ENCODE results near the gene PRKAR2A. TPM values are rescaled to one million over a fixed set of nuclear protein-coding genes. Genes with fewer than 3 reads are reported as not detected.
A peak's percentile ranks its signal among the peaks of the same experiment; 100 is the strongest.

PRKAR2A gene
- total and polyA plus RNA-seq, 9 of the 15 experiments (the other 6 are each of a cell fraction or from before 2014, with no cell fraction given), result 15.9 to 84.5 (median 37.6) TPM

DNA sequence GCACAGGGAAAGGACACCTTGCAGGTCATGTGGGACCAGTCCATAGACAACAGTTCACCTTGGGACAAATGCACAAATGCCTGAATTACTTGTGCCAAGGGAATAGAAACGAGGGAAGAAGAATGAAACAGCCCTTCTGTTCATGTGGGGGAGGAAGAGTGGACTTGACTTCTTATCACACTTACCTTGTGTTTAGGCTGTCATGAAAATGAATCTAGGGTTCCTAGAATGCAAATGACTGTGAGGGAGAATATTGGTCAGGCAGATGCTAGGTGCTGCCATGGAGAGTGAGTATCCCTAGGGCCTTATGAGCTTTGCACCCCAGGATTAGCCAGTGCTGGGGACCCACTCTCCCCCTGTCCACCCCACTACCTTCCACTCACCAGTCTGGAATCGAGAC, 11.0 kb upstream of the PRKAR2A start:
- TF ChIP-seq GABPB2 (CRISPR knock-in tag; conservative IDR thresholded peaks at IDR 0.05) (no peak), CBFA2T3 (IDR thresholded peaks at IDR 0.05) (peak; percentile 63), TAL1 (IDR thresholded peaks at IDR 0.05) (peak; percentile 36; the same call in 1 of the 2 replicates), ARID1B (IDR thresholded peaks at IDR 0.05) (peak; percentile 69), STAT5A (IDR thresholded peaks at IDR 0.05; ENCODE audit: borderline replicate concordance, low read length) (peak; percentile 54), TCF3 (CRISPR knock-in tag; IDR thresholded peaks at IDR 0.05) (peak; percentile 62), SMARCE1 (IDR thresholded peaks at IDR 0.05) (0 out of 2 replicates have a peak, but pooled peaks have one; percentile 48), MEIS2 (IDR thresholded peaks at IDR 0.05; ENCODE audit: partially characterized antibody) (peak; percentile 77)
- TF ChIP-seq, protein P1, sequence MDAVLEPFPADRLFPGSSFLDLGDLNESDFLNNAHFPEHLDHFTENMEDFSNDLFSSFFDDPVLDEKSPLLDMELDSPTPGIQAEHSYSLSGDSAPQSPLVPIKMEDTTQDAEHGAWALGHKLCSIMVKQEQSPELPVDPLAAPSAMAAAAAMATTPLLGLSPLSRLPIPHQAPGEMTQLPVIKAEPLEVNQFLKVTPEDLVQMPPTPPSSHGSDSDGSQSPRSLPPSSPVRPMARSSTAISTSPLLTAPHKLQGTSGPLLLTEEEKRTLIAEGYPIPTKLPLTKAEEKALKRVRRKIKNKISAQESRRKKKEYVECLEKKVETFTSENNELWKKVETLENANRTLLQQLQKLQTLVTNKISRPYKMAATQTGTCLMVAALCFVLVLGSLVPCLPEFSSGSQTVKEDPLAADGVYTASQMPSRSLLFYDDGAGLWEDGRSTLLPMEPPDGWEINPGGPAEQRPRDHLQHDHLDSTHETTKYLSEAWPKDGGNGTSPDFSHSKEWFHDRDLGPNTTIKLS (IDR thresholded peaks at IDR 0.05; ENCODE audit: borderline replicate concordance, low read depth), result no peak
- TF ChIP-seq, protein P2, sequence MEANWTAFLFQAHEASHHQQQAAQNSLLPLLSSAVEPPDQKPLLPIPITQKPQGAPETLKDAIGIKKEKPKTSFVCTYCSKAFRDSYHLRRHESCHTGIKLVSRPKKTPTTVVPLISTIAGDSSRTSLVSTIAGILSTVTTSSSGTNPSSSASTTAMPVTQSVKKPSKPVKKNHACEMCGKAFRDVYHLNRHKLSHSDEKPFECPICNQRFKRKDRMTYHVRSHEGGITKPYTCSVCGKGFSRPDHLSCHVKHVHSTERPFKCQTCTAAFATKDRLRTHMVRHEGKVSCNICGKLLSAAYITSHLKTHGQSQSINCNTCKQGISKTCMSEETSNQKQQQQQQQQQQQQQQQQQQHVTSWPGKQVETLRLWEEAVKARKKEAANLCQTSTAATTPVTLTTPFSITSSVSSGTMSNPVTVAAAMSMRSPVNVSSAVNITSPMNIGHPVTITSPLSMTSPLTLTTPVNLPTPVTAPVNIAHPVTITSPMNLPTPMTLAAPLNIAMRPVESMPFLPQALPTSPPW (CRISPR knock-in tag; IDR thresholded peaks at IDR 0.05), result no peak
- peak in 3 of 4 experiments; percentile 19 to 39 (median 33) for DNase-seq (ENCODE audit: extremely low read depth in 1 of 4, low spot score in 3 of 4)
- Histone ChIP-seq H3K9me3 (replicated peaks; ENCODE audit: control insufficient read depth, insufficient read depth, low read depth, low read length) (no peaks in the 10 kb centered on the region), H3K79me2 (ENCODE audit: control insufficient read depth, insufficient read depth, low read length) (no peaks in the 10 kb centered on the region), H3K9ac (ENCODE audit: insufficient read depth in 1 of 2, low read depth in 2 of 2, low read length in 2 of 2) (peak overlapping the region in 1 of 2 experiments; percentile 23; a peak in 1 of 4 replicates), H3K4me1 (replicated peaks in 1 of 2; ENCODE audit: control insufficient read depth in 2 of 2, insufficient read depth in 2 of 2, low read length in 2 of 2) (peaks cover 4 to 9% of the 10 kb centered on the region in 2 experiments; a peak in 3 of 5 replicates), H3K4me3 (no peak overlapping the region), H2AFZ (ENCODE audit: low read depth, low read length) (no peak overlapping the region), H3K9me1 (ENCODE audit: control insufficient read depth, insufficient read depth, low read length) (no peaks in the 10 kb centered on the region), H3K36me3 (ENCODE audit: control insufficient read depth, insufficient read depth, low read length) (0 out of 3 replicates have a peak, but pooled peaks cover 7% of the 10 kb centered on the region), H4K20me1 (replicated peaks; ENCODE audit: control insufficient read depth, insufficient read depth, low read length) (no peaks in the 10 kb centered on the region), H3K4me2 (ENCODE audit: insufficient read depth, low read length) (no peak overlapping the region), H3K27ac (ENCODE audit: extremely low read depth, low read depth, low read length) (no peak overlapping the region), H3K27me3 (ENCODE audit: control insufficient read depth in 2 of 2, insufficient read depth in 2 of 2, low read length in 2 of 2) (no peaks in the 10 kb centered on the region)
- intact Hi-C loops (cut with micrococcal nuclease), result no loop called here
- peak; percentile 64 for ATAC-seq
- 15% methylated on average over 2 of the region's 2 CpGs for WGBS (ENCODE audit: insufficient coverage, low coverage, missing lambda C conversion rate)
- ChIA-PET POLR2A (no interaction called here), CTCF (ENCODE audit: low intra/inter-chr PET ratio) (no interaction called here)
- no TSS peak for BruUV-seq (replicated peaks)
- in situ Hi-C loops (cut with MboI), result no loop called here
- peak; percentile 74 for FAIRE-seq

All from K562 (cell line).